ENCODE results near the gene EIF4H. TPM values are rescaled to one million over a fixed set of nuclear protein-coding genes. Genes with fewer than 3 reads are reported as not detected.

EIF4H gene
- total RNA-seq, 4 donors from 2014 or later, result 201 to 289 (median 243) TPM

DNA sequence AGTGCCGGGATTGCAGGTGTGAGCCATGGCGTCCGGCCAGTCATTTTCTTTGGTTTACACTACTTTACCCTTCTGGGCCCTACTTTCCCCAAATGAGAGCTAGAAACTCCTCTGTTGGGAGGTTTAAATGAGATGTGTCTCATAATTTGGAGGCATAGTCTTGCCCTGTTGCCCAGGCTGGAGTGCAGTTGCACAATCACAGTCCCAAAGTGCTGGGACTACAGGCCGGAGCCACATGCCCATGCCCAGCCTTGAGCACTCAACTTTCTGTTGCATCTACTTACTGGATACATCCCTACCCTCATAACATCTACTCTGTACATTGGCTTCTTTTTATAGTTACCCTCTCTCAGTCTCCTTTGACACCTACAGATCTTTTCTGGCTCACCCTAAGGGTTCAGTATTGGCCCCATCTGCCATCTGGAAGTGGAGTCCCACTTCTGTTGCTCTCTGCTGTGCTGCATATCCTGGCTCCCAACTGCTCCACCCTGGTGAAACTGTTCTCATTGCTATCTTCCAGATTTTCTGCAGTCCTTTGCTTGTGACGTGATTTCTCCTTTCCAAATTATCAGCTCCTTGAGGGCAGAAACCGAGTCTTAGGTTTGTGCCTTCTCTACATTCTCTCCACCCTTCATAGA lies 8.4 kb downstream of the EIF4H start:
- no peak for TF ChIP-seq POLR2AphosphoS5 (IDR thresholded peaks at IDR 0.05)
- TF ChIP-seq EP300 (IDR thresholded peaks at IDR 0.05), result no peak
- TF ChIP-seq, protein P1, sequence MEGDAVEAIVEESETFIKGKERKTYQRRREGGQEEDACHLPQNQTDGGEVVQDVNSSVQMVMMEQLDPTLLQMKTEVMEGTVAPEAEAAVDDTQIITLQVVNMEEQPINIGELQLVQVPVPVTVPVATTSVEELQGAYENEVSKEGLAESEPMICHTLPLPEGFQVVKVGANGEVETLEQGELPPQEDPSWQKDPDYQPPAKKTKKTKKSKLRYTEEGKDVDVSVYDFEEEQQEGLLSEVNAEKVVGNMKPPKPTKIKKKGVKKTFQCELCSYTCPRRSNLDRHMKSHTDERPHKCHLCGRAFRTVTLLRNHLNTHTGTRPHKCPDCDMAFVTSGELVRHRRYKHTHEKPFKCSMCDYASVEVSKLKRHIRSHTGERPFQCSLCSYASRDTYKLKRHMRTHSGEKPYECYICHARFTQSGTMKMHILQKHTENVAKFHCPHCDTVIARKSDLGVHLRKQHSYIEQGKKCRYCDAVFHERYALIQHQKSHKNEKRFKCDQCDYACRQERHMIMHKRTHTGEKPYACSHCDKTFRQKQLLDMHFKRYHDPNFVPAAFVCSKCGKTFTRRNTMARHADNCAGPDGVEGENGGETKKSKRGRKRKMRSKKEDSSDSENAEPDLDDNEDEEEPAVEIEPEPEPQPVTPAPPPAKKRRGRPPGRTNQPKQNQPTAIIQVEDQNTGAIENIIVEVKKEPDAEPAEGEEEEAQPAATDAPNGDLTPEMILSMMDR (IDR thresholded peaks at IDR 0.05), result no peak
- TF ChIP-seq POLR2A (IDR thresholded peaks at IDR 0.05), result no peak
- H3K9me3 ChIP-seq, result no peaks in the 10 kb centered on the region
- 67% methylated on average over 6 of the region's 6 CpGs for WGBS
- no peak overlapping the region for H3K27ac ChIP-seq
- peaks cover 6% of the 10 kb centered on the region for H3K36me3 ChIP-seq
- no peak for DNase-seq (ENCODE audit: low spot score in 2 of 2)
- peaks cover 82% of the 10 kb centered on the region for H3K4me1 ChIP-seq
- H3K27me3 ChIP-seq, result no peaks in the 10 kb centered on the region
- H3K4me3 ChIP-seq, result no peak overlapping the region

DNA sequence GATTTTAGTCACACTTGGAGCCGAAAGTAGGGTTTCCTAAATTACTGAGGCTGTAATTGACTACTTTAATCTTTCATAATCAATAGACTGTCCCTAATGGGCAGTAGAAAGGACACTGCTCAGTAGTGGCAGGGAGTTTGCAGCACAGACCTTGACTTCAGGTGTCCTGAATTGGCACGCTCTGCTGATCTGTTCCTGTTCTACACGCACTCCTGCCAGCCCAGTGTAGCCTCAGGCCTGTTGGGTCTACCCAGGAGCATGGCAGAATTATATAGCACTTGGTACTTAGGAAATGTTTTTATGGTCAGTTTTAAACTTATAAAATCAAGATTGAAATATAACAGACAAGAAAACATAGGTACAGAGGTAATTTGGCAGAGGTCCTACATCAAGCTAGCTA lies 9.0 kb downstream of the EIF4H start:
- 39% methylated on average over 3 of the region's 3 CpGs for WGBS

DNA sequence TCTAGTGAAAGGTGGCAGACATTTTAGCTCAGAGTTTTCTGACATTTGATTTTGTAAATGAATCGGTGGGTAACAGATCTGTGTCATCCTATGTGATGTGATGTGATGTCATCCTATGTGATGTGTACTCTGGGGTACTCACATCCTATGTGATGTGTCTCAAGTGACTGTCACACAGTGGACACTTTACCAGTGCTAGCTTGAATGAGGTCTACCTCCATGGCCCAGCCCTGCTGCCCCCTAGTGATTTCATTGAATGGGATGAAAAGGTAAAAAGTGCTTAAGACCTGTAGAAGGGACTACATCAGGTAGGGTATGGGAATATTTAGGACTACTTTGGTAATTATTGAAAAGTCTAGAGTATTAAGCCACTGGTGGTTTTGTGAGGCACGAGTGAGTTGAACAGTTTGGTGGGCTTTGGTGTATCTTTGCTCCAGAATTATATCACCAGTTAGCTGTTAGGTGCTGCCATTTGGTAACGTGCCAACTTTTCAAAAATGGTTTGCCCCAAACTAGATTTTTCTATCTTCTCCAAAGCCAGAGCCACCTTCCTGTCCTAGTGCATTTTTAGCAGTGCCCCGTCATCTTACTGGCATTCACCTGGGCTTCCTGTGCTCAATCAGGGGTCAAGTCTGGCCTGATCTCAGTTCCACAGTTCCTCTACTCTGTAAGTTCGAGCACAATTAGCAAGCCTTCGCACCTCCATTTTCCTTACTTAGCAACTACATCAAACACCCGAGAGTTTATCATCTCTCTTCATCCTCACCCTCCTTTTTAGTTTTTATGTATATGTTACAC lies 9.7 kb downstream of the EIF4H start:
- no peaks in the 10 kb centered on the region for H3K9me3 ChIP-seq
- peaks cover 81% of the 10 kb centered on the region for H3K4me1 ChIP-seq
- TF ChIP-seq POLR2AphosphoS5 (IDR thresholded peaks at IDR 0.05), result no peak
- no peak for TF ChIP-seq EP300 (IDR thresholded peaks at IDR 0.05)
- TF ChIP-seq, protein P1 (IDR thresholded peaks at IDR 0.05), result no peak
- TF ChIP-seq POLR2A (IDR thresholded peaks at IDR 0.05), result no peak
- H3K27ac ChIP-seq, result no peak overlapping the region
- no peak overlapping the region for H3K4me3 ChIP-seq
- no peaks in the 10 kb centered on the region for H3K27me3 ChIP-seq
- no peak for DNase-seq (ENCODE audit: low spot score in 2 of 2)
- WGBS, result 64% methylated on average over 7 of the region's 7 CpGs
- peaks cover 19% of the 10 kb centered on the region for H3K36me3 ChIP-seq

More for the DNA sequence above, 9.0 kb downstream of the EIF4H start:
- no peak for DNase-seq (ENCODE audit: low spot score in 2 of 2)
- H3K27me3 ChIP-seq, result no peaks in the 10 kb centered on the region
- peaks cover 12% of the 10 kb centered on the region for H3K36me3 ChIP-seq
- peaks cover 82% of the 10 kb centered on the region for H3K4me1 ChIP-seq
- no peak overlapping the region for H3K27ac ChIP-seq
- no peak overlapping the region for H3K4me3 ChIP-seq
- H3K9me3 ChIP-seq, result no peaks in the 10 kb centered on the region
- TF ChIP-seq, protein P1 (IDR thresholded peaks at IDR 0.05), result no peak
- TF ChIP-seq POLR2A (IDR thresholded peaks at IDR 0.05), result no peak
- TF ChIP-seq POLR2AphosphoS5 (IDR thresholded peaks at IDR 0.05), result no peak
- TF ChIP-seq EP300 (IDR thresholded peaks at IDR 0.05), result no peak

DNA sequence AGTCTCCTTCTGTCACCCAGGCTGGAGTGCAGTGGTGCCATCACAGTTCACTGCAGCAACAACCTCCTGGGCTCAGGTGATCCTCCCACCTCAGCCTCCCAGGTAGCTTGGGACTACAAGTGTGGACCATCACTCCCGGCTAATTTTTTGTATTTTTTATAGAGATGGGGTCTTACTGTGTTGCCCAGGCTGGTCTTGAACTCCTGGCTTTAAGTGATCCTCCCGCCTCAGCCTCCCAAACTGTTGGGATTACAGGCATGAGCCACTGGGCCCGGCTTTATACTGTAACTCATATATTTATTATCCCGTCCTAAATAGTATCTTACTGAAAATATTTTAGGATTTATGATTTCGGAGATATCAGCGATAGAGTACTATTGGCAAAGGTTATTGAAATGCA lies 10.9 kb downstream of the EIF4H start:
- TF ChIP-seq, protein P1 (IDR thresholded peaks at IDR 0.05), result no peak
- TF ChIP-seq EP300 (IDR thresholded peaks at IDR 0.05) (no peak), POLR2A (IDR thresholded peaks at IDR 0.05) (no peak), POLR2AphosphoS5 (IDR thresholded peaks at IDR 0.05) (no peak)
- Histone ChIP-seq H3K4me1 (peaks cover 73% of the 10 kb centered on the region), H3K27me3 (no peaks in the 10 kb centered on the region), H3K27ac (no peak overlapping the region), H3K36me3 (peaks cover 31% of the 10 kb centered on the region), H3K9me3 (no peaks in the 10 kb centered on the region), H3K4me3 (no peak overlapping the region)
- 81% methylated on average over 6 of the region's 6 CpGs for WGBS
- no peak for DNase-seq (ENCODE audit: low spot score in 2 of 2)

GRCh38 chr7:74185636-74186035 lies 11.5 kb downstream of the EIF4H start:
- no peak overlapping the region for H3K27ac ChIP-seq

More at GRCh38 chr7:74185636-74186035, 11.5 kb downstream of the EIF4H start:
- no peaks in the 10 kb centered on the region for H3K27me3 ChIP-seq
- peaks cover 37% of the 10 kb centered on the region for H3K36me3 ChIP-seq
- no peak for DNase-seq (ENCODE audit: low spot score in 2 of 2)
- no peaks in the 10 kb centered on the region for H3K9me3 ChIP-seq
- no peak overlapping the region for H3K4me3 ChIP-seq
- H3K4me1 ChIP-seq, result peaks cover 70% of the 10 kb centered on the region
- WGBS, result 17% methylated on average over 5 of the region's 5 CpGs
- TF ChIP-seq EP300 (IDR thresholded peaks at IDR 0.05) (no peak), POLR2A (IDR thresholded peaks at IDR 0.05) (no peak), POLR2AphosphoS5 (IDR thresholded peaks at IDR 0.05) (no peak)
- TF ChIP-seq, protein P1 (IDR thresholded peaks at IDR 0.05), result no peak
